H1 (cell line): Measurements from ENCODE around the gene NUDCD2.

Experiments
- ASH2L ChIP-seq: fragments of 200-600, 300-600 bp; sonication (generic); IDR thresholded peaks from one replicate; pipeline ENCODE4 v1.7.1; 2017; ENCODE audit warnings: low read length
- EP300 ChIP-seq, 2 experiments: IDR thresholded peaks; 1 replicate in 1 of 2; 2 replicates in 1 of 2; pipeline ENCODE4 v1.6.1; 2011 to 2012; ENCODE audit warnings: low read depth in 2 of 2, low read length in 2 of 2, mild to moderate bottlenecking in 2 of 2, borderline replicate concordance in 1 of 2, inconsistent platforms in 1 of 2, moderate library complexity in 1 of 2
- EZH2 ChIP-seq: fragments of 200-600 bp; sonication (generic); IDR thresholded peaks from 2 replicates; pipeline ENCODE4 v1.7.1; 2012; ENCODE audit warnings: low read depth, mild to moderate bottlenecking, moderate library complexity, low read length, inconsistent platforms; ENCODE audit not compliant: severe bottlenecking
- MAFK ChIP-seq: IDR thresholded peaks from 2 replicates; pipeline ENCODE4 v1.6.1; 2012; ENCODE audit warnings: low read depth, mild to moderate bottlenecking, improper control_type of control experiment, low read length
- POLR2A ChIP-seq, 2 experiments: IDR thresholded peaks; 1 replicate in 1 of 2; 2 replicates in 1 of 2; pipeline ENCODE4 v1.6.1; 2011; ENCODE audit warnings: low read depth in 2 of 2, low read length in 2 of 2, mild to moderate bottlenecking in 2 of 2; ENCODE audit errors: control extremely low read depth in 1 of 2
- POLR2AphosphoS5 ChIP-seq: IDR thresholded peaks from 2 replicates; pipeline ENCODE4 v1.6.1; 2011; ENCODE audit warnings: low read depth, low read length
- RAD21 ChIP-seq, 2 experiments: IDR thresholded peaks in 1 of 2; conservative IDR thresholded peaks in 1 of 2; 2 replicates each; pipeline ENCODE4 v1.6.1; 2011; ENCODE audit warnings: low read depth in 2 of 2, low read length in 2 of 2, improper control_type of control experiment in 1 of 2, inconsistent platforms in 1 of 2, mild to moderate bottlenecking in 1 of 2, moderate library complexity in 1 of 2
- RXRA ChIP-seq: IDR thresholded peaks from 2 replicates; pipeline ENCODE4 v1.6.1; 2011; ENCODE audit warnings: low read depth, mild to moderate bottlenecking, low read length, moderate library complexity; ENCODE audit not compliant: insufficient read depth
- TAF1 ChIP-seq: IDR thresholded peaks from 2 replicates; pipeline ENCODE4 v1.6.1; 2011; ENCODE audit warnings: mild to moderate bottlenecking, low read depth, low read length
- TF ChIP-seq, protein P1 (sequence below), 3 experiments: IDR thresholded peaks; 1 replicate in 2 of 3; 2 replicates in 1 of 3; pipeline versions ENCODE4 v1.5.1 to v1.6.1; 2011; ENCODE audit warnings: low read length in 3 of 3, mild to moderate bottlenecking in 3 of 3, inconsistent platforms in 2 of 3, low read depth in 1 of 3, moderate library complexity in 1 of 3; ENCODE audit not compliant: insufficient read depth in 1 of 3; ENCODE audit errors: control extremely low read depth in 1 of 3
- TF ChIP-seq, protein P2 (sequence below): IDR thresholded peaks from 2 replicates; pipeline ENCODE4 v1.6.1; 2012; ENCODE audit warnings: inconsistent platforms

DNA sequence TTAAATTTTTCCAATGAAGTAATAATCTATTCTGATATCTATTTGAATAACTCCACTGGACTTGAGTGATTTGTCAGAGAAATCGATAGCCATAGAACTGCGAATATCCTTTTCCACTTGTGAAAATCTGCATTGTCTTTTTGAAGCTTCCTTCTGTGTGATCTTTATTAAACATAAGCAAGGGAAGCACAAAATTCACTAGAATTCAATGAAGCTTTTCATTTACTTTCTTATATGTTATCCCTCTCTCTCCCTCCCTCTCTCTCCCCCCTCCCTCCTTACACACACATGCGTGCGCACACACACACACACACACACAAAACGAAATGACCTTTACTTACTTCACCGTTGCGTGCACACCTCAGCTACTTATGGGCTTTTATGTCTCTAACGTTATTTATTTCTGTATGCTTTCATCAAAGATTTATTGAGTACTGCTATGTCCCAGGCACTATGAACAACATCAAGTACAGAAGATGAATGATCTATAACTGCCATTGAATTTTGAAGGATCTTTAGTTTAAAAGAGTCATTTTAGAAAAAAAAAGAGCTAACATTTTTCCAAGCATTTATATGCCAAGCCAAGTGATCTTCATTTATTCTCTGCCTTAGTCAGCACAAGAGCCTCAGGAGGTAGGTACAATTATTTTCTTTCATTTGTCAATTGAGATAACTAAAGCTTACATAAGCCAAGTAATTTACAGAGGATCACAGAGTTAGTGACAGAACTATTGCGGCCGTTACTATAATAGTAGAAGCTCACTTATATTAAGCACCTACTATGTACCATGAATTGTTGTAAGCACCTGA is 55.3 kb downstream of the NUDCD2 start:
- no peak for TF ChIP-seq RXRA
- TF ChIP-seq, protein P1, sequence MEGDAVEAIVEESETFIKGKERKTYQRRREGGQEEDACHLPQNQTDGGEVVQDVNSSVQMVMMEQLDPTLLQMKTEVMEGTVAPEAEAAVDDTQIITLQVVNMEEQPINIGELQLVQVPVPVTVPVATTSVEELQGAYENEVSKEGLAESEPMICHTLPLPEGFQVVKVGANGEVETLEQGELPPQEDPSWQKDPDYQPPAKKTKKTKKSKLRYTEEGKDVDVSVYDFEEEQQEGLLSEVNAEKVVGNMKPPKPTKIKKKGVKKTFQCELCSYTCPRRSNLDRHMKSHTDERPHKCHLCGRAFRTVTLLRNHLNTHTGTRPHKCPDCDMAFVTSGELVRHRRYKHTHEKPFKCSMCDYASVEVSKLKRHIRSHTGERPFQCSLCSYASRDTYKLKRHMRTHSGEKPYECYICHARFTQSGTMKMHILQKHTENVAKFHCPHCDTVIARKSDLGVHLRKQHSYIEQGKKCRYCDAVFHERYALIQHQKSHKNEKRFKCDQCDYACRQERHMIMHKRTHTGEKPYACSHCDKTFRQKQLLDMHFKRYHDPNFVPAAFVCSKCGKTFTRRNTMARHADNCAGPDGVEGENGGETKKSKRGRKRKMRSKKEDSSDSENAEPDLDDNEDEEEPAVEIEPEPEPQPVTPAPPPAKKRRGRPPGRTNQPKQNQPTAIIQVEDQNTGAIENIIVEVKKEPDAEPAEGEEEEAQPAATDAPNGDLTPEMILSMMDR (IDR thresholded peaks at IDR 0.05; ENCODE audit: control extremely low read depth in 1 of 3, insufficient read depth in 1 of 3, low read depth in 1 of 3, low read length in 3 of 3), result no peak
- TF ChIP-seq EP300 (IDR thresholded peaks at IDR 0.05; ENCODE audit: borderline replicate concordance in 1 of 2, low read depth in 2 of 2, low read length in 2 of 2), result no peak
- TF ChIP-seq, protein P2, sequence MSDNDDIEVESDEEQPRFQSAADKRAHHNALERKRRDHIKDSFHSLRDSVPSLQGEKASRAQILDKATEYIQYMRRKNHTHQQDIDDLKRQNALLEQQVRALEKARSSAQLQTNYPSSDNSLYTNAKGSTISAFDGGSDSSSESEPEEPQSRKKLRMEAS, result no peak
- TF ChIP-seq ASH2L, result no peak
- no peak for TF ChIP-seq RAD21 (IDR thresholded peaks at IDR 0.05 in 1 of 2, conservative IDR thresholded peaks at IDR 0.05 in 1 of 2; ENCODE audit: low read depth in 2 of 2, low read length in 2 of 2)
- no peak for TF ChIP-seq POLR2AphosphoS5
- no peak for TF ChIP-seq TAF1
- no peak for TF ChIP-seq POLR2A (IDR thresholded peaks at IDR 0.05; ENCODE audit: control extremely low read depth in 1 of 2, low read depth in 2 of 2, low read length in 2 of 2)
- TF ChIP-seq EZH2, result no peak
- no peak for TF ChIP-seq MAFK
